Measurements from ENCODE around the gene FEV. TPM values are rescaled to one million over a fixed set of nuclear protein-coding genes. Genes with fewer than 3 reads are reported as not detected.
"Not testable (repeated sequence)": the region's sequence is repeated elsewhere in the genome, so short reads cannot be mapped to it uniquely, and the experiment has no call there.

FEV gene
- total RNA-seq, 1 experiment from 2014 or later: not detected

- Histone ChIP-seq H3K4me1 (no peaks in the 10 kb centered on the region), H3K36me3 (no peaks in the 10 kb centered on the region), H3K27ac (no peak overlapping the region), H3K4me3 (no peak overlapping the region), H3K9me3 (replicated peaks) (no peaks in the 10 kb centered on the region), H3K27me3 (no peaks in the 10 kb centered on the region)
- DNase-seq: no peak
These were observed 26.7 kb downstream of the FEV start for GRCh38 chr2:218958276-218958675.

- Histone ChIP-seq H3K9me3 (replicated peaks) (no peaks in the 10 kb centered on the region), H3K4me3 (no peak overlapping the region), H3K27me3 (no peaks in the 10 kb centered on the region), H3K4me1 (no peaks in the 10 kb centered on the region), H3K36me3 (no peaks in the 10 kb centered on the region), H3K27ac (no peak overlapping the region)
- no peak for DNase-seq
These were observed 27.3 kb downstream of the FEV start for GRCh38 chr2:218957671-218958070.

- H3K27me3 ChIP-seq: no peaks in the 10 kb centered on the region
- no peaks in the 10 kb centered on the region for H3K36me3 ChIP-seq
- no peak overlapping the region for H3K27ac ChIP-seq
- DNase-seq: no peak
- H3K4me1 ChIP-seq: no peaks in the 10 kb centered on the region
- H3K9me3 ChIP-seq (replicated peaks): no peaks in the 10 kb centered on the region
- H3K4me3 ChIP-seq: no peak overlapping the region
These were observed 28.9 kb downstream of the FEV start for GRCh38 chr2:218956039-218956438.

- DNase-seq: no peak
- no peak overlapping the region for H3K4me3 ChIP-seq
- H3K9me3 ChIP-seq (replicated peaks): no peaks in the 10 kb centered on the region
- no peak overlapping the region for H3K27ac ChIP-seq
- H3K4me1 ChIP-seq: no peaks in the 10 kb centered on the region
- no peaks in the 10 kb centered on the region for H3K27me3 ChIP-seq
- H3K36me3 ChIP-seq: no peaks in the 10 kb centered on the region
These were observed 30.3 kb downstream of the FEV start for GRCh38 chr2:218954541-218955300.

GRCh38 chr2:218953366-218953954 lies 31.5 kb downstream of the FEV start:
- DNase-seq: no peak
- H3K4me1 ChIP-seq: no peaks in the 10 kb centered on the region
- no peaks in the 10 kb centered on the region for H3K9me3 ChIP-seq (replicated peaks)
- H3K27me3 ChIP-seq: no peaks in the 10 kb centered on the region
- H3K27ac ChIP-seq: no peak overlapping the region
- no peaks in the 10 kb centered on the region for H3K36me3 ChIP-seq
- no peak overlapping the region for H3K4me3 ChIP-seq

- H3K36me3 ChIP-seq: no peaks in the 10 kb centered on the region
- H3K27ac ChIP-seq: no peak overlapping the region
- H3K9me3 ChIP-seq (replicated peaks): no peaks in the 10 kb centered on the region
- no peaks in the 10 kb centered on the region for H3K4me1 ChIP-seq
- no peak overlapping the region for H3K4me3 ChIP-seq
- H3K27me3 ChIP-seq: no peaks in the 10 kb centered on the region
- DNase-seq: no peak
These were observed 32.8 kb downstream of the FEV start for GRCh38 chr2:218952160-218952559.

GRCh38 chr2:218946621-218947020 lies 38.4 kb downstream of the FEV start:
- H3K36me3 ChIP-seq: no peaks in the 10 kb centered on the region
- H3K27me3 ChIP-seq: no peaks in the 10 kb centered on the region
- H3K9me3 ChIP-seq (replicated peaks): no peaks in the 10 kb centered on the region
- H3K27ac ChIP-seq: no peak overlapping the region
- no peak overlapping the region for H3K4me3 ChIP-seq
- no peaks in the 10 kb centered on the region for H3K4me1 ChIP-seq
- DNase-seq: no peak

- no peaks in the 10 kb centered on the region for H3K4me1 ChIP-seq
- no peaks in the 10 kb centered on the region for H3K36me3 ChIP-seq
- no peaks in the 10 kb centered on the region for H3K9me3 ChIP-seq (replicated peaks)
- H3K27me3 ChIP-seq: no peaks in the 10 kb centered on the region
- H3K27ac ChIP-seq: no peak overlapping the region
- DNase-seq: no peak
- no peak overlapping the region for H3K4me3 ChIP-seq
These were observed 40.1 kb downstream of the FEV start for GRCh38 chr2:218944759-218945404.

GRCh38 chr2:218931751-218932150 lies 53.2 kb downstream of the FEV start:
- not testable (repeated sequence) for H3K4me3 ChIP-seq; DNase-seq; H3K9me3 ChIP-seq (replicated peaks); H3K4me1 ChIP-seq; H3K27ac ChIP-seq; H3K36me3 ChIP-seq; H3K27me3 ChIP-seq

Other genes starting within 250 kb of the FEV start
- 3.2 and 3.6 TPM in 2 replicates for gene CYP27A1, start 203.0 kb downstream of the FEV start, total RNA-seq (2014; rRNA removed; shearing (Covaris generic))
- gene PRKAG3, start 153.4 kb downstream of the FEV start, total RNA-seq (2014; rRNA removed; shearing (Covaris generic)): 0.13 and 0.16 TPM in 2 replicates
- gene WNT6, start 125.4 kb downstream of the FEV start, total RNA-seq (2014; rRNA removed; shearing (Covaris generic)): 0.08 and 0.10 TPM in 2 replicates
- gene WNT10A, start 104.3 kb downstream of the FEV start, total RNA-seq (2014; rRNA removed; shearing (Covaris generic)): 0.10 and 0.28 TPM in 2 replicates
- gene CDK5R2, start 25.5 kb downstream of the FEV start, total RNA-seq (2014; rRNA removed; shearing (Covaris generic)): 0.14 TPM in 1 of 2 replicates, not detected in the other
- 0.15 TPM in 1 of 2 replicates, not detected in the other for gene CRYBA2, start 8.2 kb upstream of the FEV start, total RNA-seq (2014; rRNA removed; shearing (Covaris generic))
- not detected in 2 replicates for gene CFAP65, start 56.3 kb upstream of the FEV start, total RNA-seq (2014; rRNA removed; shearing (Covaris generic))
- gene IHH, start 75.7 kb upstream of the FEV start, total RNA-seq (2014; rRNA removed; shearing (Covaris generic)): 0.10 TPM in 1 of 2 replicates, not detected in the other
- 19.6 and 21.7 TPM in 2 replicates for gene NHEJ1, start 175.6 kb upstream of the FEV start, total RNA-seq (2014; rRNA removed; shearing (Covaris generic))
- gene SLC23A3, start 184.8 kb upstream of the FEV start, total RNA-seq (2014; rRNA removed; shearing (Covaris generic)): 0.10 and 0.13 TPM in 2 replicates
- 13.0 and 13.3 TPM in 2 replicates for gene CNPPD1, start 191.7 kb upstream of the FEV start, total RNA-seq (2014; rRNA removed; shearing (Covaris generic))
- gene RETREG2, start 193.1 kb upstream of the FEV start, total RNA-seq (2014; rRNA removed; shearing (Covaris generic)): 32.0 and 38.0 TPM in 2 replicates
- 16.0 and 16.2 TPM in 2 replicates for gene ZFAND2B, start 221.6 kb upstream of the FEV start, total RNA-seq (2014; rRNA removed; shearing (Covaris generic))
- 18.6 and 26.5 TPM in 2 replicates for gene ABCB6, start 233.8 kb upstream of the FEV start, total RNA-seq (2014; rRNA removed; shearing (Covaris generic))
- 35.3 and 37.8 TPM in 2 replicates for gene ATG9A, start 244.5 kb upstream of the FEV start, total RNA-seq (2014; rRNA removed; shearing (Covaris generic))
- 19.2 and 28.7 TPM in 2 replicates for gene ANKZF1, start 244.6 kb upstream of the FEV start, total RNA-seq (2014; rRNA removed; shearing (Covaris generic))